K562 (cell line): ENCODE measurements around the gene TTC23L. TPM values are rescaled to one million over a fixed set of nuclear protein-coding genes. Genes with fewer than 3 reads are reported as not detected.

Experiments
- CHD2 ChIP-seq: IDR thresholded peaks from 2 replicates; pipeline ENCODE4 v1.6.1; 2011; ENCODE audit warnings: low read depth, low read length
- FOXK1 ChIP-seq: sonication (generic); formaldehyde crosslinking; IDR thresholded peaks from 2 replicates; pipeline ENCODE4 v1.8.0; 2022; ENCODE audit warnings: missing genetic modification reagents, mild to moderate bottlenecking, borderline replicate concordance
- MTA1 ChIP-seq: fragments of 450-650 bp; IDR thresholded peaks from 2 replicates; pipeline ENCODE4 v1.6.1; 2017; ENCODE audit warnings: borderline replicate concordance
- PRPF4 ChIP-seq: fragments of 200-400 bp; formaldehyde crosslinking; IDR thresholded peaks from one replicate; pipeline ENCODE4 v1.6.1; 2017; ENCODE audit warnings: low read length, low read depth, mild to moderate bottlenecking; ENCODE audit not compliant: insufficient read depth, poor library complexity, severe bottlenecking
- SETDB1 ChIP-seq: IDR thresholded peaks from one replicate; pipeline ENCODE4 v1.6.1; 2012; ENCODE audit warnings: low read length, control low read depth, inconsistent platforms
- SP1 ChIP-seq: sonication (generic); formaldehyde crosslinking; IDR thresholded peaks from 2 replicates; pipeline ENCODE4 v1.8.1; 2022; ENCODE audit warnings: mild to moderate bottlenecking, missing genetic modification reagents
- TAF1 ChIP-seq: IDR thresholded peaks from 2 replicates; pipeline ENCODE4 v1.6.1; 2011; ENCODE audit warnings: mild to moderate bottlenecking, low read length, moderate library complexity; ENCODE audit not compliant: insufficient read depth, control insufficient read depth, severe bottlenecking; ENCODE audit errors: extremely low read depth
- TRIM24 ChIP-seq, 2 experiments: fragments of 450-650 bp; IDR thresholded peaks; 2 replicates each; pipeline ENCODE4 v1.6.1; 2016
- UBTF ChIP-seq, 2 experiments: IDR thresholded peaks; 2 replicates each; pipeline ENCODE4 v1.6.1; 2012; ENCODE audit warnings: improper control_type of control experiment in 2 of 2, low read depth in 2 of 2, low read length in 2 of 2, borderline replicate concordance in 1 of 2
- ZBTB12 ChIP-seq: fragments of 250-450 bp; sonication (Bioruptor Pico); IDR thresholded peaks from 2 replicates; pipeline ENCODE4 v1.4.0; 2020
- ZBTB7A ChIP-seq: IDR thresholded peaks from 2 replicates; pipeline ENCODE4 v1.6.1; 2011; ENCODE audit warnings: low read depth, mild to moderate bottlenecking, low read length, moderate library complexity, borderline replicate concordance; ENCODE audit not compliant: control insufficient read depth
- ZNF212 ChIP-seq: fragments of 450-650 bp; formaldehyde crosslinking; IDR thresholded peaks from 2 replicates; pipeline ENCODE4 v1.4.0; 2020; ENCODE audit warnings: mild to moderate bottlenecking
- ZNF232 ChIP-seq: sonication (generic); formaldehyde crosslinking; IDR thresholded peaks from 2 replicates; pipeline ENCODE4 v1.8.0; 2022; ENCODE audit warnings: mild to moderate bottlenecking, missing genetic modification reagents
- ZNF41 ChIP-seq: fragments of 250-450 bp; sonication (Bioruptor Pico); conservative IDR thresholded peaks from 2 replicates; pipeline ENCODE4 v1.4.0; 2020; ENCODE audit warnings: mild to moderate bottlenecking
- ZNF436 ChIP-seq: fragments of 250-450, 450-650 bp; sonication (Bioruptor Pico); formaldehyde crosslinking; IDR thresholded peaks from 2 replicates; pipeline ENCODE4 v1.7.0; 2020; ENCODE audit warnings: mild to moderate bottlenecking
- ZNF444 ChIP-seq: fragments of 250-450 bp; sonication (Bioruptor Pico); IDR thresholded peaks from 2 replicates; pipeline ENCODE4 v1.4.0; 2020; ENCODE audit warnings: mild to moderate bottlenecking, moderate library complexity
- polyA plus RNA-seq, 8 experiments: library from polyadenylated mRNA; depleted of rRNA in 4 of 8; stranded (reverse) in 5 of 8; unstranded in 3 of 8; fragments of >200 nt; fragmentation: Nextera tagmentation in 2 of 8; fragmentation: Illumina TruSeq in 1 of 8; extraction: Ambion mirVana in 2 of 8; extraction: Trizol in 1 of 8; gene quantifications; 2 replicates each; pipeline versions ENCODE4 v1.2.1 to v1.2.3, GENCODE V29; 2011 to 2014; ENCODE audit warnings: inconsistent platforms in 1 of 8, missing spikeins in 1 of 8
- total RNA-seq, 7 experiments: library from RNA; depleted of rRNA in 6 of 7; stranded (reverse); fragments of >200 nt in 6 of 7; fragmentation: Illumina TruSeq in 2 of 7; extraction: Trizol in 2 of 7; gene quantifications; 2 replicates each; pipeline versions ENCODE4 v1.2.1 to v1.2.3, GENCODE V29; 2011 to 2021; ENCODE audit warnings: low replicate concordance in 1 of 7
- TF ChIP-seq, protein P1 (sequence below): IDR thresholded peaks from 3 replicates; pipeline ENCODE4 v1.6.1; 2011; ENCODE audit warnings: borderline replicate concordance, mild to moderate bottlenecking; ENCODE audit not compliant: insufficient read length, insufficient read depth
- TF ChIP-seq, protein P2 (sequence below), 3 experiments: IDR thresholded peaks in 2 of 3; conservative IDR thresholded peaks in 1 of 3; 2 replicates each; pipeline ENCODE4 v1.5.1; 2011 to 2012; ENCODE audit warnings: low read length in 3 of 3, mild to moderate bottlenecking in 3 of 3, control low read depth in 2 of 3, improper control_type of control experiment in 1 of 3, inconsistent platforms in 1 of 3, low read depth in 1 of 3, mixed read lengths in 1 of 3, moderate library complexity in 1 of 3; ENCODE audit not compliant: insufficient read depth in 2 of 3
- TF ChIP-seq, protein P3 (sequence below): fragments of 450-650 bp; IDR thresholded peaks from 2 replicates; pipeline ENCODE4 v1.6.1; 2016

TTC23L gene
- total and polyA plus RNA-seq, 9 of the 15 experiments (the other 6 are each of a cell fraction or from before 2014, with no cell fraction given): 0.03 to 0.32 (median 0.14) TPM; not detected in 2

- TF ChIP-seq, protein P1, sequence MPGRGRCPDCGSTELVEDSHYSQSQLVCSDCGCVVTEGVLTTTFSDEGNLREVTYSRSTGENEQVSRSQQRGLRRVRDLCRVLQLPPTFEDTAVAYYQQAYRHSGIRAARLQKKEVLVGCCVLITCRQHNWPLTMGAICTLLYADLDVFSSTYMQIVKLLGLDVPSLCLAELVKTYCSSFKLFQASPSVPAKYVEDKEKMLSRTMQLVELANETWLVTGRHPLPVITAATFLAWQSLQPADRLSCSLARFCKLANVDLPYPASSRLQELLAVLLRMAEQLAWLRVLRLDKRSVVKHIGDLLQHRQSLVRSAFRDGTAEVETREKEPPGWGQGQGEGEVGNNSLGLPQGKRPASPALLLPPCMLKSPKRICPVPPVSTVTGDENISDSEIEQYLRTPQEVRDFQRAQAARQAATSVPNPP: no peak
- TF ChIP-seq, protein P2, sequence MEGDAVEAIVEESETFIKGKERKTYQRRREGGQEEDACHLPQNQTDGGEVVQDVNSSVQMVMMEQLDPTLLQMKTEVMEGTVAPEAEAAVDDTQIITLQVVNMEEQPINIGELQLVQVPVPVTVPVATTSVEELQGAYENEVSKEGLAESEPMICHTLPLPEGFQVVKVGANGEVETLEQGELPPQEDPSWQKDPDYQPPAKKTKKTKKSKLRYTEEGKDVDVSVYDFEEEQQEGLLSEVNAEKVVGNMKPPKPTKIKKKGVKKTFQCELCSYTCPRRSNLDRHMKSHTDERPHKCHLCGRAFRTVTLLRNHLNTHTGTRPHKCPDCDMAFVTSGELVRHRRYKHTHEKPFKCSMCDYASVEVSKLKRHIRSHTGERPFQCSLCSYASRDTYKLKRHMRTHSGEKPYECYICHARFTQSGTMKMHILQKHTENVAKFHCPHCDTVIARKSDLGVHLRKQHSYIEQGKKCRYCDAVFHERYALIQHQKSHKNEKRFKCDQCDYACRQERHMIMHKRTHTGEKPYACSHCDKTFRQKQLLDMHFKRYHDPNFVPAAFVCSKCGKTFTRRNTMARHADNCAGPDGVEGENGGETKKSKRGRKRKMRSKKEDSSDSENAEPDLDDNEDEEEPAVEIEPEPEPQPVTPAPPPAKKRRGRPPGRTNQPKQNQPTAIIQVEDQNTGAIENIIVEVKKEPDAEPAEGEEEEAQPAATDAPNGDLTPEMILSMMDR (IDR thresholded peaks at IDR 0.05 in 2 of 3, conservative IDR thresholded peaks at IDR 0.05 in 1 of 3; ENCODE audit: insufficient read depth in 2 of 3, low read depth in 1 of 3, low read length in 3 of 3): peak; percentile 22 to 42 (median 39); a peak in 3 of 6 replicates
- no peak for TF ChIP-seq FOXK1
- no peak for TF ChIP-seq ZBTB12 (CRISPR knock-in tag)
- TF ChIP-seq ZNF232: no peak; the same call in 1 of the 2 replicates
- TF ChIP-seq PRPF4: no peak
- TF ChIP-seq TAF1: peak; percentile 99
- peak; percentile 87 for TF ChIP-seq SP1 (CRISPR knock-in tag)
- 0 out of 2 replicates have a peak, but pooled peaks have one; percentile 5 for TF ChIP-seq CHD2
- no peak for TF ChIP-seq ZNF444 (CRISPR knock-in tag)
- TF ChIP-seq SETDB1: peak; percentile 97
- TF ChIP-seq MTA1: peak; percentile 68; the same call in 1 of the 2 replicates
- TF ChIP-seq ZNF41 (CRISPR knock-in tag): no peak
- TF ChIP-seq ZNF212: no peak
- TF ChIP-seq, protein P3, sequence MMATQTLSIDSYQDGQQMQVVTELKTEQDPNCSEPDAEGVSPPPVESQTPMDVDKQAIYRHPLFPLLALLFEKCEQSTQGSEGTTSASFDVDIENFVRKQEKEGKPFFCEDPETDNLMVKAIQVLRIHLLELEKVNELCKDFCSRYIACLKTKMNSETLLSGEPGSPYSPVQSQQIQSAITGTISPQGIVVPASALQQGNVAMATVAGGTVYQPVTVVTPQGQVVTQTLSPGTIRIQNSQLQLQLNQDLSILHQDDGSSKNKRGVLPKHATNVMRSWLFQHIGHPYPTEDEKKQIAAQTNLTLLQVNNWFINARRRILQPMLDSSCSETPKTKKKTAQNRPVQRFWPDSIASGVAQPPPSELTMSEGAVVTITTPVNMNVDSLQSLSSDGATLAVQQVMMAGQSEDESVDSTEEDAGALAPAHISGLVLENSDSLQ: peak; percentile 64
- TF ChIP-seq ZNF436 (CRISPR knock-in tag): no peak
- peak; percentile 80 to 85 for TF ChIP-seq UBTF (IDR thresholded peaks at IDR 0.05; ENCODE audit: borderline replicate concordance in 1 of 2, low read depth in 2 of 2, low read length in 2 of 2)
- TF ChIP-seq TRIM24 (IDR thresholded peaks at IDR 0.05): peak in 1 of 2 experiments; percentile 71; a peak in 2 of 4 replicates
- no peak for TF ChIP-seq ZBTB7A
These were observed 76.3 kb downstream of the TTC23L start, which contains the start of the genes BRIX1 and RAD1 (continued) for GRCh38 chr5:34915139-34915855.
